Skeletal muscle satellite cell (primary cell): ENCODE data around the gene BBS1.
A peak's percentile ranks its signal among the peaks of the same experiment; 100 is the strongest.

Experiments
- H3K27me3 ChIP-seq: 2 replicates; pipeline ENCODE4 v1.7.0; 2013; ENCODE audit warnings: low read length; ENCODE audit not compliant: control insufficient read depth, insufficient read depth
- H3K36me3 ChIP-seq: 2 replicates; pipeline ENCODE4 v1.7.0; 2013; ENCODE audit warnings: mild to moderate bottlenecking, control low read depth, low read length; ENCODE audit not compliant: insufficient read depth
- H3K4me1 ChIP-seq: 2 replicates; pipeline ENCODE4 v1.7.0; 2013; ENCODE audit warnings: low read length; ENCODE audit not compliant: control insufficient read depth, insufficient read depth
- H3K4me2 ChIP-seq: 2 replicates; pipeline ENCODE4 v1.7.0; 2013; ENCODE audit warnings: mild to moderate bottlenecking, low read length
- H3K4me3 ChIP-seq: 2 replicates; pipeline ENCODE4 v1.7.0; 2013; ENCODE audit warnings: low read length
- H3K9ac ChIP-seq: 2 replicates; pipeline ENCODE4 v1.7.0; 2013; ENCODE audit warnings: mild to moderate bottlenecking, low read depth, low read length, moderate library complexity
- H3K9me3 ChIP-seq: replicated peaks from 2 replicates; pipeline ENCODE4 v1.7.0; 2013; ENCODE audit warnings: mild to moderate bottlenecking, control low read depth, low read length

The BBS1 gene

DNA sequence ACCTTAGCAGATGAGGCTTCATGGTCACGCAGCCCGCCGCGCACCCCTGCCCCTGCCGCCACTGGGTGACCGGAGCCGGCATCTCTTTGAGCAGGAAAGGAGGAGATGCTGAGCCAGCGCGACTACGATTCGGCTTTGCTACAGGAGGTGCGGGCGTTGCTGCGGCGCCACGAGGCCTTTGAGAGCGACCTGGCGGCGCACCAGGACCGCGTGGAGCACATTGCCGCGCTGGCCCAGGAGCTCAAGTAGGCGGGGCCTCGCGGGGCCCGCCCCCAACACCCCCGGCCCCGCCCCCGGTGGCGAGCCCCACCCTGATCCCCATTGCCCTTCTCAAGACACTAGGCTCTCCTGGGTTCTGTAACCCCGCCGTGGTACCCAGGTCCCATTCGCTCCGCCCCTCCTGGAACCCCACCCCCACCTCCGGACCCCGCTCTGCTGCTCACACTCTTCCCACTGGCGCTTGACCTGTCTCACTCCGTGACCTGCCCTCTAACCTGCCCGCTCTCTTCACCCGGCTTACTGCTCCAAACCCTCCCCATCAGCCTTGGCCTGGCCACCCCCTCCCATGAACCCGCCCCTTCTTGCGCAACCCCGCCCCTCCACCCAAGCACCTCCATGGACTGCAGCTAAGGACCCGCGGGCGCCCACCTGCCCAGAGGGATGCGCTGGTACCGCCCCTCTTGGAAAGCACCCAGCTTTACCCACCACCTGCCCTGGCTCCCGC lies 48.9 kb downstream of the BBS1 start:
- H3K9me3 ChIP-seq: no peaks in the 10 kb centered on the region
- no peaks in the 10 kb centered on the region for H3K4me1 ChIP-seq
- H3K9ac ChIP-seq: no peak overlapping the region
- H3K27me3 ChIP-seq: peaks cover 36% of the 10 kb centered on the region
- H3K4me2 ChIP-seq: no peak overlapping the region
- no peak overlapping the region for H3K4me3 ChIP-seq
- H3K36me3 ChIP-seq: no peaks in the 10 kb centered on the region

DNA sequence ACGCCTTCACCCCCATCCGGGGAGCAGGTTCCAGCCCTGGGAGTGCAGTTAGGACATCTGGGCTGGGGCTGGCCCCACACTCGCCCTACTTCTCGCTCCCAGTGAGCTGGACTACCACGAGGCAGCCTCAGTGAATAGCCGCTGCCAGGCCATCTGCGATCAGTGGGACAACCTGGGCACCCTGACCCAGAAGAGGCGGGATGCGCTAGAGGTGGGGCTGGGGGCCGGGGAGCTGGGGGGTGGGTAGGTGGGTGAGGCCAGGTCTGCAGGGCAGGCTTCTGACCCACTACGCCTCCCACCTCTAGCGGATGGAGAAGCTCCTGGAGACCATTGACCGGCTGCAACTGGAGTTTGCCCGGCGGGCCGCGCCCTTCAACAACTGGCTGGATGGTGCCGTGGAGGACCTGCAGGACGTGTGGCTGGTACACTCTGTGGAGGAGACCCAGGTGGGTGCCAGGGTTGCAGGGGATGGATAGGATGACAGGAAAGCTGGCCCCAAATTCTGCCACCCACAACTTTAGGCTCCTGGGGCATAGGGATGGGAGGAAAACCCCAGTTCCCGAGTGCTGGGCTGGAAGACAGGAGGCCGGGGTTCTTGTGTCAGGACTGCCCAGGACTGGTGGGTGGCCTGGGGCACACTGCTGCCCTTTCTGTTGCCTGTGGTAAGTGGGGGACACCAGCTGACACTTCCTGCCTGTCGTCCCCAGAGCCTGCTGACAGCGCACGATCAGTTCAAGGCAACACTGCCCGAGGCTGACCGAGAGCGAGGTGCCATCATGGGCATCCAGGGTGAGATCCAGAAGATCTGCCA lies 49.6 kb downstream of the BBS1 start:
- H3K9me3 ChIP-seq: no peaks in the 10 kb centered on the region
- H3K36me3 ChIP-seq: no peaks in the 10 kb centered on the region
- H3K4me1 ChIP-seq: no peaks in the 10 kb centered on the region
- peaks cover 36% of the 10 kb centered on the region for H3K27me3 ChIP-seq
- H3K9ac ChIP-seq: no peak overlapping the region
- no peak overlapping the region for H3K4me3 ChIP-seq
- H3K4me2 ChIP-seq: no peak overlapping the region

DNA sequence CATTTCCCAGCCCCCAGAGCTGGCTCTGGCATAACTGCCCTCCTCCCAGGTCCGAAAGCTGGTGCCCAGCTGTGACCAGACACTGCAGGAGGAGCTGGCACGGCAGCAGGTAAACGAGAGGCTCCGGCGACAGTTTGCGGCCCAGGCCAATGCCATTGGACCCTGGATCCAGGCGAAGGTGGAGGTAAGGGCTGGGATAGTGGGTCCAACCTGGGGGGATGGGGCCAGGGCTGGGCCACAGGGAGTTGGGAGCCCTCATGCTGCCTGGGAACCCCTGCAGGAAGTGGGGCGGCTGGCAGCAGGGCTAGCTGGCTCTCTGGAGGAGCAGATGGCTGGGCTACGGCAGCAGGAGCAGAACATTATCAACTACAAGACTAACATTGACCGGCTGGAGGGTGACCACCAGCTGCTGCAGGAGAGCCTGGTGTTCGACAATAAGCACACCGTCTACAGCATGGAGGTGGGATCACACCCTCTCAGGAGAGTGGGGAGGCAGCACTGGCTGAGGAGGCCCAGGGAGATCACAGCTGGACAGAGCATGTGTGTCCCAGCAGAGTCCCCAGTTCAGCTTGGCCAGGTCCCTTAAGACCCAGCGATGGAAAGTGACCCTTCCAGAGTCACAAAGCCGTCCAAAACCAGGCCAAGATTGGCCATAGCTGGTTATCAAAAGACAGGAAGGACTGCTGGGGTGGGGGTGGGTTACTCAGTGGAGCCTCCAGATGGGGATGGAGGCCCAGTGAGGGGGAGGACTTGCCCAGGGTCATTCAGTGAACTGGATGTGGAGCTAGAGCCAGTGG lies 50.9 kb downstream of the BBS1 start:
- Histone ChIP-seq H3K27me3 (peaks cover 30% of the 10 kb centered on the region), H3K9ac (no peak overlapping the region), H3K36me3 (no peaks in the 10 kb centered on the region), H3K4me2 (no peak overlapping the region), H3K4me3 (no peak overlapping the region), H3K9me3 (no peaks in the 10 kb centered on the region), H3K4me1 (no peaks in the 10 kb centered on the region)

DNA sequence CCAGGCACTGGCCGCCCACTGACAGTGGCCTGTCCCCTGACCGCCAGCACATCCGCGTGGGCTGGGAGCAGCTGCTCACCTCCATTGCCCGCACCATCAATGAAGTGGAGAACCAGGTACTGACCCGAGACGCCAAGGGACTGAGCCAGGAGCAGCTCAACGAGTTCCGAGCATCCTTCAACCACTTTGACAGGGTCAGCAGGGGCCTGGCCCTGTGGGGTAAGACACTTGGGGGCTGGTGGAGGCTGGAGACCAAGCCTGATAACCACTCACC lies 51.5 kb downstream of the BBS1 start:
- H3K36me3 ChIP-seq: no peaks in the 10 kb centered on the region
- no peaks in the 10 kb centered on the region for H3K9me3 ChIP-seq
- no peak overlapping the region for H3K4me2 ChIP-seq
- H3K9ac ChIP-seq: no peak overlapping the region
- peaks cover 29% of the 10 kb centered on the region for H3K27me3 ChIP-seq
- H3K4me3 ChIP-seq: no peak overlapping the region
- no peaks in the 10 kb centered on the region for H3K4me1 ChIP-seq

DNA sequence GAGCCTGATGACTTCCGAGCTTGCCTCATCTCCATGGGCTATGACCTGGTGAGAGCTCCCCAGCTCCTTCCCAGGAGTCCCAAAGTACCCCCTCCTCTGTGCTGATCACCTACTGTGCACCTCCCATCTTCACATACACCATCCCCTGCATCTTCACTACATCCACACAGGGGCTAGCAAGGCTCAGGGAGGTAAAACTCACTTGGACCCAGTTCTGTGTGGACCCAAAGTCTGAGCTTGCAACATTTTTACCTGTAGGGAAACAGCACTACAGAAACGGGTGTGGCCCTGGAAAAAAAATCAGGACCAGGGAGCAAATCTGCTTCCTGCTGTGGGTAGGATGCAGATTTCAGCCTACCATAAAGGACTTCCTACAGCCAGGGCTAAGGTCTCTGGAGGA lies 51.8 kb downstream of the BBS1 start:
- H3K9me3 ChIP-seq: no peaks in the 10 kb centered on the region
- H3K4me3 ChIP-seq: no peak overlapping the region
- H3K27me3 ChIP-seq: peaks cover 26% of the 10 kb centered on the region
- H3K4me1 ChIP-seq: no peaks in the 10 kb centered on the region
- no peaks in the 10 kb centered on the region for H3K36me3 ChIP-seq
- no peak overlapping the region for H3K9ac ChIP-seq
- H3K4me2 ChIP-seq: no peak overlapping the region

DNA sequence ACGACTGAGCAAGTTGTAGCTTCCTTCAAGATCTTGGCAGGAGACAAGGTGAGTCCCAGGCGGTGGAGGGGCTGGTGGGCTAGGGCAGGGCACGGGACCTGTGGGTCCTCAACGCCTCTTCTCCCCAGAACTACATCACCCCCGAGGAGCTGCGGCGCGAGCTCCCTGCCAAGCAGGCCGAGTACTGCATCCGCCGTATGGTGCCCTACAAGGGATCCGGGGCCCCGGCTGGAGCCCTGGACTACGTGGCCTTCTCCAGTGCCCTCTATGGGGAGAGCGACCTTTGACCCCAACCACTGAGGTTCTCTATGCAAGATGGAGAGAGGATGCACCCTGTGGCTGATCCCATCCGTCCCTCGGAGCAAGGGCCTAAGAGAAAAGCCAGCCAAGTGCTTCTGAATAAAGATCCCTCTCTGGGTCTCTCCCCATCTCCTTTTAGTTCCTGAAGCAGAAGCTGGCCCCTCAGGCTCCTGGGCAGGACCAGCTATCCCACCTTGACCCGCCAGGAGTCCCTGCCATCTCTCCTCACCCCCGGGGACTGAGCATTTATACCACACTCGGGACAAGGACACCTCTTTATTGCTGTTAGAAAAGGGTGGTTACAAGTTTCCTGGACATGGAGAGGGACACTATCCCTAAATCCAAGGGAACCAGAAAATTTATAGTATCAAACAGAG lies 52.6 kb downstream of the BBS1 start:
- H3K9me3 ChIP-seq: no peaks in the 10 kb centered on the region
- no peak overlapping the region for H3K9ac ChIP-seq
- H3K27me3 ChIP-seq: peaks cover 25% of the 10 kb centered on the region
- peaks cover 4% of the 10 kb centered on the region for H3K4me1 ChIP-seq
- no peak overlapping the region for H3K4me3 ChIP-seq
- H3K4me2 ChIP-seq: no peak overlapping the region
- H3K36me3 ChIP-seq: no peaks in the 10 kb centered on the region

DNA sequence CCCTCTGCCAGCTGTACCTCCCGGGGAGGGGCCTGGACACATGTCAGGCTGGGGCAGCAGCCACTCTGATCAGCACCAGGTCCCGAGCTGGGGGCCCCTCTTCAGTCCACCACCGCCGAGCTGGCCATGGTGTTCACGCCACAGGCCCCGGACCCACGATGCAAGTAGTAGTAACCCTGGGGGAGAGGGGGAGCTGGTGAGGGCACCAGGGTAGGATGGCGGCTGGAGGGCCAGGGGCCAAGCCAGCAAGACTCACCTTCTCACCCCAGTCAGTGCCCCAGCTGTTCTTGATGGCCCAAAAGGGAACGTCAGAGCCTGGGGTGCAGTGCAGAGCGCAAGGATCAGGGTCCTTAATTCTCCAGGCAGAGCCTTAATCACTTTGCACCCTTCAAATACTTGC lies 53.4 kb downstream of the BBS1 start:
- H3K4me2 ChIP-seq: no peak overlapping the region
- H3K27me3 ChIP-seq: peaks cover 17% of the 10 kb centered on the region
- H3K4me1 ChIP-seq: peaks cover 10% of the 10 kb centered on the region
- H3K9me3 ChIP-seq: no peaks in the 10 kb centered on the region
- H3K36me3 ChIP-seq: no peaks in the 10 kb centered on the region
- H3K4me3 ChIP-seq: no peak overlapping the region
- H3K9ac ChIP-seq: no peak overlapping the region

DNA sequence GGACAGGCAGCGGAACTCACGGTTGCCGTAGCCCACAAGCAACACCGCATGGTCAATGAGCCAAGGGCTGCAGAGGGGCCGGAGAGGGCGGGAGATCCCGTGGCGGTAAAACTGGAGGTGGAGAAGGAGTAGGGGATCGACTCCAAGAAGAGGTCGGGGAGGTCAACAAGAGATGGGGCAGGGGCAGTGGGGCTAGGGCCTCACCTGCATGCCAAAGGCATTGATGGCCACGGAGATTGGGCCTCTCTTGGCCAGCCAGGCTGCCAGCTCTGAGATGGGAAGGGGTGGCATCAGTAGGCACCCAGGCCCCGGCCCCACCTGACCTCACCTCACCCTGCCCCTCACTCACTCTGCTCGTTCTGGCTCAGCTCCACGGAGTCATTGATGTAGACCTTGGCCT lies 54.1 kb downstream of the BBS1 start:
- Histone ChIP-seq H3K4me1 (peaks cover 10% of the 10 kb centered on the region), H3K4me3 (no peak overlapping the region), H3K9ac (no peak overlapping the region), H3K27me3 (peaks cover 14% of the 10 kb centered on the region), H3K9me3 (no peaks in the 10 kb centered on the region), H3K36me3 (no peaks in the 10 kb centered on the region), H3K4me2 (no peak overlapping the region)

DNA sequence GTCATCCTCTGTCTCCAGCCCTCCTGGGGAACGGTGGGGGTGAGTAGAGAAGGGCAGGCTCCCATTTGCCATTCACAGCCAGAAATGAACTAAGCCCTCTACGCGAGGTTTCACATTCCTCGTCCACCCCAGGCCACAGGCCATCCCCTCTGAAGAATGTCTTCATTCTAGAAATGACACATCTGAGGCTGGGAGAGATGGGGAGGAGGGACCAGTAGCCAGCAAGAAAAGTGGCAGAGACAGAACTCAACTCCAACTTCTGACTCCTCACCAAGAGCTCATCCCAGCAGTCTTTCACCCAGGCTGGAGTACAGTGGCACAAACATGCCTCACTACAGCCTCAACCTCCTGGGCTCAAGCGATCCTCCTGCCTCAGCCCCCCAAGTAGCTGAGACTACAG lies 54.5 kb downstream of the BBS1 start:
- H3K9ac ChIP-seq: no peak overlapping the region

DNA sequence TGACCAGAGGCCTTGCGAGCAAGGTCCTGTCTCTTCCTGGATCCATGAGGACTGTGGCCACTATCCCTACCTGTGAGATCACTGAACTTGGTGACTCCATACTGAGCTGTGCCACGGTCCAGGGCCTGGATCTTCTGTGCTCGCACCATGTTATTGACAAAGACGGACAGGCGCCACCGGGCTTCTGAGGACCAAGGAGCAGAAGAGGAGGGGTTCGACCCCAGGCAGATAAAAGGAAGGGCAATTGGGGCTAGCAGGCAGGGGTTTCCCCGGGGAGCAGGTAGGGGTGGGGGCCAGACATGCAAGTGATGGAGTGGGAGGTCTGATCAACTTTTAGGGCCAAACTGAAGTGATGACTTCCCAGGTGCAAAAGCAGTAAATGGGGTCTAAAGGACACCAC lies 55.8 kb downstream of the BBS1 start:
- Histone ChIP-seq H3K27me3 (peaks cover 15% of the 10 kb centered on the region), H3K4me3 (no peak overlapping the region), H3K9ac (no peak overlapping the region), H3K4me2 (no peak overlapping the region), H3K36me3 (no peaks in the 10 kb centered on the region), H3K4me1 (peaks cover 10% of the 10 kb centered on the region), H3K9me3 (no peaks in the 10 kb centered on the region)

More for the DNA sequence above, 54.5 kb downstream of the BBS1 start:
- Histone ChIP-seq H3K36me3 (no peaks in the 10 kb centered on the region), H3K4me2 (no peak overlapping the region), H3K27me3 (peaks cover 14% of the 10 kb centered on the region), H3K4me1 (peaks cover 10% of the 10 kb centered on the region), H3K9me3 (no peaks in the 10 kb centered on the region), H3K4me3 (no peak overlapping the region)

DNA sequence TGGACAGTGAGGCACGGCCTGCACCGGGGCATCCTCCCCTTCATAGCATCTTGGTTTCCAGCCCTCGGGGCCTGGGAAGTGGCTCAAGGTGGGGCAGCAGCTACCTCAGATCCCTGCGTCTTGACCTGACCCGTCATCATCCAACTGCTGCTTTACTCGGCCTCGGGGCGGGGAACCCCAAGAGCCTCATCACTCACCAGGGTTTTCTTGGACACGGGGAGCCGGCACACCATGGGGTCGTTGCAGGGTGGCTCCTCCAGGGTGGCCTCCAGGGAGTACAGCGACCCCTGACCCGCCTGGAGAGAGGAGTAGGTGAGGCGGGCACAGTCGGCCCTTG lies 57.3 kb downstream of the BBS1 start:
- no peaks in the 10 kb centered on the region for H3K36me3 ChIP-seq
- H3K4me3 ChIP-seq: peak overlapping the region; percentile 73
- peaks cover 10% of the 10 kb centered on the region for H3K4me1 ChIP-seq
- H3K9me3 ChIP-seq: no peaks in the 10 kb centered on the region
- H3K4me2 ChIP-seq: peak overlapping the region; percentile 95
- H3K27me3 ChIP-seq: peaks cover 15% of the 10 kb centered on the region
- H3K9ac ChIP-seq: peak overlapping the region; percentile 66
